NT2/D1 (cell line): ENCODE measurements around the gene SDK1.

Source experiments
- DNase-seq: peaks from one replicate; pipeline ENCODE4 v3.0.0-alpha.2; 2011; ENCODE audit warnings: low read depth, low spot score
- H3K27me3 ChIP-seq: 2 replicates; pipeline ENCODE4 v1.6.0; 2011; ENCODE audit warnings: mild to moderate bottlenecking; ENCODE audit not compliant: insufficient read length, insufficient read depth
- H3K36me3 ChIP-seq: 2 replicates; pipeline ENCODE4 v1.6.1; 2011; ENCODE audit warnings: mild to moderate bottlenecking, low read length, mixed read lengths; ENCODE audit not compliant: insufficient read depth, insufficient read length
- H3K4me1 ChIP-seq: 2 replicates; pipeline ENCODE4 v1.5.1; 2011; ENCODE audit not compliant: insufficient read depth, insufficient read length
- H3K4me3 ChIP-seq: 2 replicates; pipeline ENCODE4 v1.5.1; 2011; ENCODE audit warnings: low read depth; ENCODE audit not compliant: insufficient read length
- H3K9ac ChIP-seq: 2 replicates; pipeline ENCODE4 v1.6.0; 2011; ENCODE audit warnings: low read depth; ENCODE audit not compliant: insufficient read length
- H3K9me3 ChIP-seq: 2 replicates; pipeline ENCODE4 v1.5.1; 2011; ENCODE audit warnings: mild to moderate bottlenecking, low read length; ENCODE audit not compliant: insufficient read depth
- SUZ12 ChIP-seq: IDR thresholded peaks from 2 replicates; pipeline ENCODE4 v1.6.1; 2011; ENCODE audit not compliant: insufficient read length, insufficient read depth; ENCODE audit errors: extremely low read depth
- YY1 ChIP-seq: IDR thresholded peaks from 2 replicates; pipeline ENCODE4 v1.6.1; 2011; ENCODE audit not compliant: insufficient read length, insufficient read depth
- ZNF274 ChIP-seq: IDR thresholded peaks from 2 replicates; pipeline ENCODE4 v1.6.1; 2011; ENCODE audit warnings: mild to moderate bottlenecking, low read depth, low read length

Gene SDK1

DNA sequence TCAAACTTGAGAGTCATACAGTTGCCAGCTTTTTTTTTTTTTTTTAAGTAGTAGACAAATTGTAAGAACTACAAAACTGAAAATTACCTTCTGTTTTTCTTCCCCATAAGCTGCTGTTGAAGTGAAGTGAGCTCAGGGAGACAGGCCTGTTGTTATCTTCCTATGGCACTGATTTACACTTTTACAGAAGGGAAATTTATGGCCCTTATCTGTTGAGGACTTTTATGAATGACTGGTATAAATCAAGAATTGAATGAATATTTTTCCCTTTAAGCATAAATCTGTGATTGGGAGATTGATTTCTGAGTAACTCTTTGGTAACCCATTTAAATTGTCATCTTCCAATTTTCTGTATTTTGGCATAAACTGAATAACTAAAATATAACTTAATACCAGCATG lies 124.0 kb downstream of the SDK1 start:
- H3K9ac ChIP-seq, result no peak overlapping the region
- peaks cover 4% of the 10 kb centered on the region for H3K4me1 ChIP-seq
- no peaks in the 10 kb centered on the region for H3K27me3 ChIP-seq
- TF ChIP-seq YY1 (no peak), ZNF274 (no peak), SUZ12 (no peak)
- no peak for DNase-seq
- no peaks in the 10 kb centered on the region for H3K9me3 ChIP-seq
- no peak overlapping the region for H3K4me3 ChIP-seq
- no peaks in the 10 kb centered on the region for H3K36me3 ChIP-seq

DNA sequence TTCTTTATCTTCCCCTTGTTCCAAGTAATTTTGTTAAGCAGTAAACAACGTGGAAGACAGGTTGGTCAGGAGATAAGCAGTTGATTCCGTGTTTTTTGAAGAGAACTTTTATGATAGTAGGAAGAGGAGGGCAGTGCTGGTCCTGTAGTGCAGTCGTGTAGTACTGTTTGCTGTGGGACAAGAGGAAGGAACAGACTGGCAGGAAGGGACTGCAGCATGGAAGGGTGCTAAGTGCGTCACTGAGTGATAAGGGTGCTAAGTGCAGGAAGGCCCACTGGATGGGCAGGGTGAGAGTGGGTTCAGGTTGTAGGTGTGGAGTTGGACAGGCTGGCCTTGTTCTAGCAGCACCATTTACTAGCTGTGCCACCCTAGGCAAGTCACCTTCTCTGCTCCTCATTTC lies 125.0 kb downstream of the SDK1 start:
- Histone ChIP-seq H3K9me3 (no peaks in the 10 kb centered on the region), H3K9ac (no peak overlapping the region), H3K36me3 (no peaks in the 10 kb centered on the region), H3K27me3 (no peaks in the 10 kb centered on the region), H3K4me3 (no peak overlapping the region), H3K4me1 (peaks cover 7% of the 10 kb centered on the region)
- no peak for DNase-seq
- TF ChIP-seq ZNF274, result no peak
- TF ChIP-seq SUZ12, result no peak
- TF ChIP-seq YY1, result no peak

DNA sequence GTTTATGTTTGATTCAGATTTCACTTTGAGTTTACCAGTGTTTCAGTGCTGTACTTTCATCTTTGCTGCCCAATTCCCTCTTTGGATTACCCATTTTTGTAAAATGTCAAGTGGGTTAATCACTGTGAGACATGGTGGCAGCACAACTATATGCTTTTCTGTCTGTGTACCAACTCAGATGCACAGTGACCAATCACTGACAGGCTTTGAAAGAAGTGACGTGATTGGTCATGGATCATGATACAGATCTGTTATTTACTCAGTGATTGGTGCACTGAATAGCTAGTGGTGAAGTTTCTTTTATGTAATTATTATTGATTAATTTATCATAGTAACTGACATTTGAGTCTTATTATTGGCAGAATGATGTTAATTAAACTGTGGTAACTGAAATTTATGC lies 126.9 kb downstream of the SDK1 start:
- Histone ChIP-seq H3K4me1 (peaks cover 9% of the 10 kb centered on the region), H3K9ac (no peak overlapping the region), H3K36me3 (no peaks in the 10 kb centered on the region), H3K4me3 (no peak overlapping the region), H3K27me3 (no peaks in the 10 kb centered on the region), H3K9me3 (no peaks in the 10 kb centered on the region)
- TF ChIP-seq YY1, result no peak
- no peak for TF ChIP-seq ZNF274
- no peak for TF ChIP-seq SUZ12
- no peak for DNase-seq

DNA sequence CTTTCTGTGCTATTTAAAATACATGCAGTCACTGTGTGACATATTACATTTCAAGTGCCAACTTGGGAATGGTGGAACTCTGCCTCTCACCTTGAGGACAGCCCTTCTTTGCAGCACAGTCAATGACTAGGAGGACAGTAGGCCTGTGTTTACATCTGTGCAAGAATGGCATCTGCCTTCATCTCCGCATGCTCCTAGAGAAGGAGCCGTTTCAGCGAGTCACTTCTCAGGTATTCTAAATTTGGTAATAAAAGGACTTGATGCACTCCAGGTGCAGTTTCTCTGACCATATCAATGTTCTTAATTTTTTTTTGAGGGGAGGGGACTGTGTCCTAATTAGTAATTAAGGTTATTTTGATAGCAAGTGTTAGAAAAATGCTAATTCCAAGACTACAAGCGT lies 128.9 kb downstream of the SDK1 start:
- Histone ChIP-seq H3K4me3 (no peak overlapping the region), H3K36me3 (no peaks in the 10 kb centered on the region), H3K27me3 (no peaks in the 10 kb centered on the region), H3K9me3 (no peaks in the 10 kb centered on the region), H3K4me1 (peaks cover 9% of the 10 kb centered on the region), H3K9ac (no peak overlapping the region)
- DNase-seq, result no peak
- no peak for TF ChIP-seq SUZ12
- TF ChIP-seq ZNF274, result no peak
- no peak for TF ChIP-seq YY1

DNA sequence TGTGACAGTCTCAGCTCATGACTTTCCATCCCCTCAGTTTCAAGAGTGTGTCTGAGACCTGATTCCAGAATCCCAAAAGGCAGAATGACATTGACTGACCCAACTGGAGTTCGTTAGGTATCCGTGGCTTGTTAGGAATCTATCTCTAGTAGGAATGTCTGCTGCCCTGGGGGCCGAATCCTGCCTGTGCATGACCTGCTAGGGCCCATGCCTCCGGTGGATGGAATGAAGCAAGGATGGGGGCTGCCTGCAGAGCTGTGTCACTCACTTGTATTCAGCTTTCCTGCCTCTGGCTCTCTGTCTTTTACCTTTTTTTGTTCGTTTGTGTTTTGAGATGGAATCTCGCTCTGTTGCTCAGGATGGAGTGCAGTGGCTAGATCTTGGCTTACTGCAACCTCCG lies 129.5 kb downstream of the SDK1 start:
- TF ChIP-seq YY1, result no peak
- TF ChIP-seq ZNF274, result no peak
- no peak for TF ChIP-seq SUZ12
- Histone ChIP-seq H3K9ac (no peak overlapping the region), H3K4me1 (peaks cover 9% of the 10 kb centered on the region), H3K4me3 (no peak overlapping the region), H3K27me3 (no peaks in the 10 kb centered on the region), H3K36me3 (no peaks in the 10 kb centered on the region), H3K9me3 (no peaks in the 10 kb centered on the region)
- DNase-seq, result peak; percentile 84

- Histone ChIP-seq H3K36me3 (no peaks in the 10 kb centered on the region), H3K27me3 (no peaks in the 10 kb centered on the region), H3K9ac (no peak overlapping the region), H3K4me1 (peaks cover 9% of the 10 kb centered on the region), H3K9me3 (no peaks in the 10 kb centered on the region), H3K4me3 (no peak overlapping the region)
- DNase-seq, result no peak
- TF ChIP-seq YY1, result no peak
- no peak for TF ChIP-seq ZNF274
Measured at GRCh38 chr7:3431306-3431705, 130.3 kb downstream of the SDK1 start.

GRCh38 chr7:3432911-3433310 lies 131.9 kb downstream of the SDK1 start:
- H3K27me3 ChIP-seq, result no peaks in the 10 kb centered on the region
- DNase-seq, result no peak
- no peak overlapping the region for H3K4me3 ChIP-seq
- H3K9me3 ChIP-seq, result no peaks in the 10 kb centered on the region
- no peak overlapping the region for H3K9ac ChIP-seq
- TF ChIP-seq YY1 (no peak), SUZ12 (no peak), ZNF274 (no peak)
- H3K36me3 ChIP-seq, result no peaks in the 10 kb centered on the region
- peaks cover 9% of the 10 kb centered on the region for H3K4me1 ChIP-seq

DNA sequence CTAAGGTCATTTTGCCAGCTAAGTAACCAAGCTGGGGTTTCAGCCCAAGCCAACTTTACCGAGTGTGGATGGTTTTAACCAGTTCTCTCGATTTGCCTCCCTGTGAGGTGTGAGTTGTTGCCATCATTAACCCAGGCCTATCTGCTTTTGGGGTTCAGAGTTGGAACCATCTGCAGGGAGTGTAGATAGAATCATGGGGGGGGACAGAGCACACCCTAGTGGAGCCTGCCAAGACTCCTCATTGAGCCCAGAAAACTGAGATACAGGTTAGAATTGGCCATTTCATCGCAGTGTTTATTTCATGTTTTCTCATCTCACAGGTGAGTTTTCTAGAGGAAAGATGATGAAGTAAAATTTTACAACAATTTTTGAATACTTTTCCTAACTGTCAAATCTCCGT lies 133.6 kb downstream of the SDK1 start:
- H3K4me1 ChIP-seq, result peaks cover 9% of the 10 kb centered on the region

More for the DNA sequence above, 133.6 kb downstream of the SDK1 start:
- H3K9me3 ChIP-seq, result no peaks in the 10 kb centered on the region
- H3K27me3 ChIP-seq, result no peaks in the 10 kb centered on the region
- no peak for TF ChIP-seq YY1
- no peak for TF ChIP-seq SUZ12
- no peak for TF ChIP-seq ZNF274
- no peak overlapping the region for H3K4me3 ChIP-seq
- H3K36me3 ChIP-seq, result no peaks in the 10 kb centered on the region
- H3K9ac ChIP-seq, result no peak overlapping the region
- no peak for DNase-seq
